LNCaP clone FGC (cell line): ENCODE data around the gene DAB2.

Source experiments
- DNase-seq: peaks from one replicate; pipeline ENCODE4 v3.0.0-alpha.2; 2011; ENCODE audit warnings: low read depth
- H3K4me3 ChIP-seq: 2 replicates; pipeline ENCODE4 v1.5.1; 2011; ENCODE audit warnings: mild to moderate bottlenecking, low read depth, low read length, control low read depth
- TF ChIP-seq, protein P1 (sequence below): IDR thresholded peaks from 2 replicates; pipeline ENCODE4 v1.5.1; 2012; ENCODE audit warnings: mild to moderate bottlenecking; ENCODE audit not compliant: control insufficient read depth, insufficient read depth; ENCODE audit errors: extremely low read depth

Gene DAB2

GRCh38 chr5:39430461-39430860 lies 5.7 kb upstream of the DAB2 start:
- no peak for DNase-seq
- no peak overlapping the region for H3K4me3 ChIP-seq
- TF ChIP-seq, protein P1, sequence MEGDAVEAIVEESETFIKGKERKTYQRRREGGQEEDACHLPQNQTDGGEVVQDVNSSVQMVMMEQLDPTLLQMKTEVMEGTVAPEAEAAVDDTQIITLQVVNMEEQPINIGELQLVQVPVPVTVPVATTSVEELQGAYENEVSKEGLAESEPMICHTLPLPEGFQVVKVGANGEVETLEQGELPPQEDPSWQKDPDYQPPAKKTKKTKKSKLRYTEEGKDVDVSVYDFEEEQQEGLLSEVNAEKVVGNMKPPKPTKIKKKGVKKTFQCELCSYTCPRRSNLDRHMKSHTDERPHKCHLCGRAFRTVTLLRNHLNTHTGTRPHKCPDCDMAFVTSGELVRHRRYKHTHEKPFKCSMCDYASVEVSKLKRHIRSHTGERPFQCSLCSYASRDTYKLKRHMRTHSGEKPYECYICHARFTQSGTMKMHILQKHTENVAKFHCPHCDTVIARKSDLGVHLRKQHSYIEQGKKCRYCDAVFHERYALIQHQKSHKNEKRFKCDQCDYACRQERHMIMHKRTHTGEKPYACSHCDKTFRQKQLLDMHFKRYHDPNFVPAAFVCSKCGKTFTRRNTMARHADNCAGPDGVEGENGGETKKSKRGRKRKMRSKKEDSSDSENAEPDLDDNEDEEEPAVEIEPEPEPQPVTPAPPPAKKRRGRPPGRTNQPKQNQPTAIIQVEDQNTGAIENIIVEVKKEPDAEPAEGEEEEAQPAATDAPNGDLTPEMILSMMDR, result no peak

DNA sequence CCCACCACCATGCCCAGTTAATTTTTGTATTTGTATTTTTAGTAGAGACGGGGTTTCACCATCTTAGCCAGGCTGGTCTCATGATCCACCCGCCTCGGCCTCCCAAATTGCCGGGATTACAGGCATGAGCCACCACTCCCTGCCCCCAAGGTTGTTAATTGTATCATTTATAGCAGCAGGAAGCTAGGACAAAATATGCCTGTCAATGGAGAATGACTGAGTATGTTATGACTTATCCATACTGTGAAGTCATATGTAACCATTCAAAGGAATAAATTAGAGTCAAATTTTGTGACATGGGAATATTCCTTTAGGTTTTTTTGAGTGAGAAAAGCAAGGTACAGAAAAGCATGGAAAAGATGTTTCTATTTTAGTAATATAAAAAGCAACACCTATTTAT lies 3.9 kb upstream of the DAB2 start:
- no peak overlapping the region for H3K4me3 ChIP-seq
- DNase-seq, result no peak
- TF ChIP-seq, protein P1, result no peak

DNA sequence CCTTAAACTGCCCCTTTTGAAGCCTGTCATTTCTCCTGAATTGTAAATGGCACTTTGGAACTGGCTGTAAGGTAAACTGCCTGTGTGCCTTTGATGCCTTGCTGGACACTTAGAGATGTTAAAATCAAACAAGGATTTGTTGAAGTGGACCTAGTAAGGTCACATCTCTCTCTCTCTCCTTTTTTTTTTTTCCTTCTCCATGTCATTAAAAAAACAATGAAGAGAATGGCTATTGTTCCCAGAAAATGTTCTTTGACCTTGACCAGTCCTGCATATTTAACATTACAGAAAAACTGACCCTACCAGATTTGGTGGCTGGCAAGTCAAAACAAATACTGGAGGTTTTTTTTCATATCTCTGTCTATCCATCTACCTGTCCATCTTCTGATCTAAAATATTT lies 2.9 kb upstream of the DAB2 start:
- TF ChIP-seq, protein P1, result no peak
- no peak for DNase-seq
- H3K4me3 ChIP-seq, result no peak overlapping the region

- no peak overlapping the region for H3K4me3 ChIP-seq
- no peak for DNase-seq
- TF ChIP-seq, protein P1, result no peak
Measured at GRCh38 chr5:39427229-39427628, 2.4 kb upstream of the DAB2 start.

DNA sequence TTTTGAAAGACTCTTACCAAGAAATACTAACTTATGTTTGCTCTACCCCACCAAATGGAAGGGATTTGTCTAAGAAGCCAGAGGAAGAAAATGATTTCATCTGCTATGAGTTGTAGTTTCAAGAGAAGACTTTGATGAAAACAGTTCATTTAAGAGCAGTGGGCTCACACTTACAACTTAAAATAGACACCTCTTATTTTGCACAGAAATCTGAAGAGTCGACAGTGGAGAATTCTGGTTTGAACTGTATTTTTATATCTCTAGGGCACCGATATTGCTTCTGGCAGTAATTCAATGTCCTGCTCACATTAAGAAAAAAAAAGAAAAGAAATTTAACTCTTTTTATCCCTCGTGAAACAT lies 1.9 kb upstream of the DAB2 start:
- DNase-seq, result no peak
- H3K4me3 ChIP-seq, result no peak overlapping the region
- TF ChIP-seq, protein P1, result no peak

DNA sequence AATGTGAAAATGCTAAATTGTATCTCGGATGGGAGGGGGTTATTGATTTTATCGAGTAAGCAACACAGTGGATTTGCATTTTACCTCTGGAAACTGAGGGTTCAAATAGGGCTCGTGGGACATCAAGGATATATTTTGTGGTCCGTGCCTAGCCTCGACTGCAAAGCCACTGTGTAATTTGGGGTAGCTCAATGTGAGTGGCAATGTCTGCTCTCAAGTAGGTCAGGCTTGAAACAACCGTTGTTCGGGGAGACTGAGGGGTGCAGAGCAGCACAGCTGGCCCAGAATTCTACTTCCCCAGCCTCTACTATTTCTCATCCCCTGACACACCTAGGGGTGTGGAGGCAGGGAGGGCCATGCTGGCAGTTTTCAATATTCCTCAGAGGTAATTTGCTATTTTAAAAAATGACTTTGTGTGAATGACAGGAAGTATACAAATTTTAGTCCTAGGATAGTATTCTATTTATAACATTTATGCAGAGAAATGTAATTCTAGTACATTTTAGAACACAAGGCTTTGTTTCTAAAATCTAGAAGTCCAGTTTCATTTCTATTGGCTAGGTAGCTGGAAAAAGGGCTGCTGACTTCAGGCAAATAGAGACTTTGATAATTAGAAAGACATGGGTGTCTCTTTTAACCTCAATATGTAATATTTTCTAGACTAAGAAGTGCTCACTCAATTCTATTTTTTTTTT lies 1.4 kb upstream of the DAB2 start:
- DNase-seq, result no peak
- TF ChIP-seq, protein P1, result no peak
- no peak overlapping the region for H3K4me3 ChIP-seq

- no peak for DNase-seq
- TF ChIP-seq, protein P1, result no peak
- no peak overlapping the region for H3K4me3 ChIP-seq
Measured at GRCh38 chr5:39423331-39423751, 1.4 kb downstream of the DAB2 start.
